Tibial nerve (tissue), 4 donors: Measurements from ENCODE around the gene NR1H4. TPM values are rescaled to one million over a fixed set of nuclear protein-coding genes. Genes with fewer than 3 reads are reported as not detected.
"Not testable (repeated sequence)": the region's sequence is repeated elsewhere in the genome, so short reads cannot be mapped to it uniquely, and the experiment has no call there.

Source experiments
- DNase-seq, 2 donors: peaks; one replicate each; pipeline ENCODE4 v3.0.0-alpha.2; 2019; ENCODE audit warnings: low spot score in 2 of 2
- H3K27ac ChIP-seq, 4 donors: fragments of 200-600 bp; sonication (generic) in 3 of 4; one replicate each; pipeline ENCODE4 v1.5.1; 2017 to 2019; ENCODE audit warnings: mild to moderate bottlenecking in 1 of 4
- H3K27me3 ChIP-seq, 2 donors: fragments of 200-600 bp; sonication (generic) in 1 of 2; one replicate each; pipeline versions ENCODE4 v1.5.1 to v1.6.0; 2017 to 2019
- H3K36me3 ChIP-seq, 3 donors: fragments of 200-600 bp; sonication (generic); one replicate each; pipeline ENCODE4 v1.5.1; 2018 to 2019
- H3K4me1 ChIP-seq, 4 donors: fragments of 200-600 bp; sonication (generic) in 3 of 4; one replicate each; pipeline ENCODE4 v1.5.1; 2017 to 2019
- H3K4me3 ChIP-seq, 4 donors: fragments of 200-600 bp; sonication (generic) in 3 of 4; one replicate each; pipeline ENCODE4 v1.5.1; 2017 to 2019; ENCODE audit warnings: mild to moderate bottlenecking in 1 of 4, moderate library complexity in 1 of 4
- H3K9me3 ChIP-seq, 4 donors: fragments of 200-600 bp; sonication (generic) in 3 of 4; one replicate each; pipeline ENCODE4 v1.5.1; 2017 to 2019
- EP300 ChIP-seq, 2 donors: sonication (generic); formaldehyde crosslinking; IDR thresholded peaks; one replicate each; pipeline ENCODE4 v1.6.1; 2017; ENCODE audit warnings: antibody characterized with exemption in 2 of 2, mild to moderate bottlenecking in 1 of 2
- POLR2A ChIP-seq, 2 donors: fragments of 450-650 bp; IDR thresholded peaks; one replicate each; pipeline ENCODE4 v1.6.1; 2017; ENCODE audit warnings: antibody characterized with exemption in 2 of 2, mild to moderate bottlenecking in 2 of 2, moderate library complexity in 2 of 2
- WGBS, 2 donors: methylation state at CpG; one replicate each; pipeline ENCODE4 v1.1.5; 2018; 5-methylcytosine and 5-hydroxymethylcytosine counted together
- total RNA-seq, 4 donors: library from RNA; depleted of rRNA; stranded (reverse); fragments of >200 nt; gene quantifications; one replicate each; pipeline ENCODE4 v1.1.0, GENCODE V29; 2016
- TF ChIP-seq, protein P1 (sequence below), 5 experiments: fragments of 200-600 bp in 3 of 5; fragments of 450-650 bp in 2 of 5; sonication (generic) in 3 of 5; IDR thresholded peaks; one replicate each; pipeline ENCODE4 v1.5.1; 2016 to 2019; ENCODE audit warnings: antibody characterized with exemption in 5 of 5, mild to moderate bottlenecking in 3 of 5, moderate library complexity in 2 of 5

The NR1H4 gene
- not detected for total RNA-seq

GRCh38 chr12:100473716-100474150, at the start of gene NR1H4:
NR1H4 (plus strand) TSS chr12:100473866; CDS start chr12:100493324, 19,458 bp downstream.
- DNase-seq, result no peak
- H3K27me3 ChIP-seq, result no peaks in the 10 kb centered on the region
- H3K36me3 ChIP-seq, result no peaks in the 10 kb centered on the region
- TF ChIP-seq, protein P1, sequence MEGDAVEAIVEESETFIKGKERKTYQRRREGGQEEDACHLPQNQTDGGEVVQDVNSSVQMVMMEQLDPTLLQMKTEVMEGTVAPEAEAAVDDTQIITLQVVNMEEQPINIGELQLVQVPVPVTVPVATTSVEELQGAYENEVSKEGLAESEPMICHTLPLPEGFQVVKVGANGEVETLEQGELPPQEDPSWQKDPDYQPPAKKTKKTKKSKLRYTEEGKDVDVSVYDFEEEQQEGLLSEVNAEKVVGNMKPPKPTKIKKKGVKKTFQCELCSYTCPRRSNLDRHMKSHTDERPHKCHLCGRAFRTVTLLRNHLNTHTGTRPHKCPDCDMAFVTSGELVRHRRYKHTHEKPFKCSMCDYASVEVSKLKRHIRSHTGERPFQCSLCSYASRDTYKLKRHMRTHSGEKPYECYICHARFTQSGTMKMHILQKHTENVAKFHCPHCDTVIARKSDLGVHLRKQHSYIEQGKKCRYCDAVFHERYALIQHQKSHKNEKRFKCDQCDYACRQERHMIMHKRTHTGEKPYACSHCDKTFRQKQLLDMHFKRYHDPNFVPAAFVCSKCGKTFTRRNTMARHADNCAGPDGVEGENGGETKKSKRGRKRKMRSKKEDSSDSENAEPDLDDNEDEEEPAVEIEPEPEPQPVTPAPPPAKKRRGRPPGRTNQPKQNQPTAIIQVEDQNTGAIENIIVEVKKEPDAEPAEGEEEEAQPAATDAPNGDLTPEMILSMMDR (IDR thresholded peaks at IDR 0.05), result no peak
- no peak for TF ChIP-seq POLR2A (IDR thresholded peaks at IDR 0.05)
- TF ChIP-seq EP300 (IDR thresholded peaks at IDR 0.05), result no peak
- no peaks in the 10 kb centered on the region for H3K9me3 ChIP-seq
- H3K4me1 ChIP-seq, result no peaks in the 10 kb centered on the region
- no peak within 1 kb of the TSS for H3K4me3 ChIP-seq
- WGBS, 2 donors, result 72 to 77% methylated on average over 6 of the region's 6 CpGs
- H3K27ac ChIP-seq, result no peak within 1 kb of the TSS

- DNase-seq, result no peak
- TF ChIP-seq, protein P1 (IDR thresholded peaks at IDR 0.05), result no peak
- no peak for TF ChIP-seq POLR2A (IDR thresholded peaks at IDR 0.05)
- TF ChIP-seq EP300 (IDR thresholded peaks at IDR 0.05), result no peak
- Histone ChIP-seq H3K36me3 (no peaks in the 10 kb centered on the region), H3K4me3 (no peak overlapping the region), H3K27me3 (no peaks in the 10 kb centered on the region), H3K4me1 (no peaks in the 10 kb centered on the region), H3K27ac (no peak overlapping the region), H3K9me3 (peaks cover 0 to 14% (median 2%) of the 10 kb centered on the region in 4 donors)
- WGBS, 2 donors, result 24 to 55% methylated on average over 1 of the region's 1 CpG
Observed at GRCh38 chr12:100426145-100426544, 47.5 kb upstream of the NR1H4 start.

- H3K4me3 ChIP-seq, result no peak overlapping the region
- 69% methylated on average over 3 of the region's 3 CpGs for WGBS, 2 donors
- H3K27ac ChIP-seq, result no peak overlapping the region
- peaks cover 0 to 12% (median 0%) of the 10 kb centered on the region in 4 donors for H3K9me3 ChIP-seq
- H3K36me3 ChIP-seq, result no peaks in the 10 kb centered on the region
- TF ChIP-seq, protein P1 (IDR thresholded peaks at IDR 0.05), result no peak
- TF ChIP-seq POLR2A (IDR thresholded peaks at IDR 0.05) (no peak), EP300 (IDR thresholded peaks at IDR 0.05) (no peak)
- no peak for DNase-seq
- H3K27me3 ChIP-seq, result no peaks in the 10 kb centered on the region
- no peaks in the 10 kb centered on the region for H3K4me1 ChIP-seq
Observed at GRCh38 chr12:100427078-100427477, 46.6 kb upstream of the NR1H4 start.

- WGBS, 2 donors, result 96 to 99% methylated on average over 18 to 26 of the region's 32 CpGs
Observed at GRCh38 chr12:100430251-100430650, 43.4 kb upstream of the NR1H4 start.

GRCh38 chr12:100433701-100434100, 40.0 kb upstream of the NR1H4 start:
- 28 to 47% methylated on average over 2 of the region's 2 CpGs for WGBS, 2 donors
- H3K9me3 ChIP-seq, result no peaks in the 10 kb centered on the region
- peak overlapping the region in 2 of 4 donors; percentile 13 to 18 for H3K27ac ChIP-seq
- no peaks in the 10 kb centered on the region for H3K36me3 ChIP-seq
- TF ChIP-seq, protein P1 (IDR thresholded peaks at IDR 0.05), result no peak
- TF ChIP-seq EP300 (IDR thresholded peaks at IDR 0.05) (peak in 1 of 2 donors; percentile 48), POLR2A (IDR thresholded peaks at IDR 0.05) (no peak)
- DNase-seq, result no peak
- no peak overlapping the region for H3K4me3 ChIP-seq
- H3K4me1 ChIP-seq, result peaks cover 0 to 7% (median 0%) of the 10 kb centered on the region in 4 donors
- H3K27me3 ChIP-seq, result no peaks in the 10 kb centered on the region

More at GRCh38 chr12:100430251-100430650, 43.4 kb upstream of the NR1H4 start:
- not testable (repeated sequence) for H3K4me3 ChIP-seq, H3K4me1 ChIP-seq, DNase-seq, H3K36me3 ChIP-seq, H3K27me3 ChIP-seq, H3K27ac ChIP-seq, H3K9me3 ChIP-seq

DNA sequence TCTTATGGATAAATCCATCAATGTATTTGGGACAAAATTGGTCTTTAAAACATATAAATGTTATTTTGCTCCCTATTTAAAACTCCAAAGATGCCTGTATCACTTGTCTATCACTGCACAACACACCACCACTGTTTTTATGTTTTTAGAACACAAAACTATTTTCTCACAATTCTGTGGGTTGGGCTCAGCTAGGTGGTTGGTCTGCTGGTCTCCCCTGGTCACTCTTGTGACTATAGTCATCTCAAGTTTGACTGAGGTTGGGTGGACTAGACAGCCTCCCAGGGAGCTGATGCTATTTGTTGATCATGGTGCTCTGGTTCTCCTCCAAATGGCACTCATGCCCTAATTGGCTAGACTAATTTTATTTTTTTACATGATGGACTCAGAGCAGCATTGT, 39.5 kb upstream of the NR1H4 start:
- Histone ChIP-seq H3K9me3 (no peaks in the 10 kb centered on the region), H3K36me3 (no peaks in the 10 kb centered on the region), H3K27ac (peak overlapping the region in 1 of 4 donors; percentile 18), H3K4me1 (peaks cover 0 to 7% (median 0%) of the 10 kb centered on the region in 4 donors), H3K4me3 (no peak overlapping the region), H3K27me3 (no peaks in the 10 kb centered on the region)
- DNase-seq, result no peak
- TF ChIP-seq, protein P1 (IDR thresholded peaks at IDR 0.05), result no peak
- TF ChIP-seq EP300 (IDR thresholded peaks at IDR 0.05) (no peak), POLR2A (IDR thresholded peaks at IDR 0.05) (no peak)
